Subcutaneous abdominal adipose tissue (tissue), 5 donors: ENCODE data around the gene STK39.

Experiments used
- H3K27ac ChIP-seq: one replicate; pipeline ENCODE4 v1.7.0; 2013; ENCODE audit warnings: low read depth, mild to moderate bottlenecking, inconsistent platforms, low read length, moderate library complexity
- H3K27me3 ChIP-seq, 5 donors: one replicate each; pipeline ENCODE4 v1.7.0; 2013; ENCODE audit warnings: low read length in 5 of 5, inconsistent platforms in 1 of 5; ENCODE audit not compliant: control insufficient read depth in 5 of 5, insufficient read depth in 4 of 5
- H3K36me3 ChIP-seq, 5 donors: one replicate each; pipeline ENCODE4 v1.7.0; 2013; ENCODE audit warnings: low read length in 5 of 5; ENCODE audit not compliant: control insufficient read depth in 5 of 5, insufficient read depth in 5 of 5
- H3K4me1 ChIP-seq, 5 donors: one replicate each; pipeline ENCODE4 v1.7.0; 2013; ENCODE audit warnings: low read length in 5 of 5, mild to moderate bottlenecking in 3 of 5, moderate library complexity in 1 of 5; ENCODE audit not compliant: control insufficient read depth in 5 of 5, insufficient read depth in 5 of 5
- H3K4me3 ChIP-seq, 5 donors: one replicate each; pipeline ENCODE4 v1.7.0; 2013; ENCODE audit warnings: low read length in 5 of 5, low read depth in 1 of 5
- H3K9ac ChIP-seq, 5 donors: one replicate each; pipeline ENCODE4 v1.7.0; 2013; ENCODE audit warnings: low read length in 5 of 5, mild to moderate bottlenecking in 4 of 5, moderate library complexity in 3 of 5
- H3K9me3 ChIP-seq, 5 donors: one replicate each; pipeline ENCODE4 v1.7.0; 2013; ENCODE audit warnings: low read length in 5 of 5; ENCODE audit not compliant: control insufficient read depth in 5 of 5
- donor health status: healthy.
- donor health status: healthy.
- donor health status: healthy.
- donor health status: healthy.
- donor health status: healthy.

STK39 gene

GRCh38 chr2:168003876-168004275 lies 243.5 kb downstream of the STK39 start:
- H3K4me1 ChIP-seq: no peaks in the 10 kb centered on the region
- H3K36me3 ChIP-seq: peaks cover 0 to 10% (median 4%) of the 10 kb centered on the region in 5 donors
- H3K4me3 ChIP-seq: no peak overlapping the region
- peaks cover 0 to 4% (median 0%) of the 10 kb centered on the region in 5 donors for H3K9me3 ChIP-seq
- no peaks in the 10 kb centered on the region for H3K27me3 ChIP-seq
- H3K9ac ChIP-seq: no peak overlapping the region
- H3K27ac ChIP-seq: no peak overlapping the region

- no peak overlapping the region for H3K9ac ChIP-seq
- H3K27me3 ChIP-seq: no peaks in the 10 kb centered on the region
- H3K36me3 ChIP-seq: peaks cover 0 to 4% (median 3%) of the 10 kb centered on the region in 5 donors
- H3K4me3 ChIP-seq: no peak overlapping the region
- H3K27ac ChIP-seq: no peak overlapping the region
- no peaks in the 10 kb centered on the region for H3K4me1 ChIP-seq
- peaks cover 0 to 4% (median 0%) of the 10 kb centered on the region in 5 donors for H3K9me3 ChIP-seq
These were observed 245.3 kb downstream of the STK39 start for GRCh38 chr2:168002021-168002553.

GRCh38 chr2:167992278-167992677 lies 255.1 kb downstream of the STK39 start:
- H3K36me3 ChIP-seq: peaks cover 0 to 2% (median 0%) of the 10 kb centered on the region in 5 donors
- H3K4me3 ChIP-seq: no peak overlapping the region
- no peak overlapping the region for H3K9ac ChIP-seq
- no peaks in the 10 kb centered on the region for H3K27me3 ChIP-seq
- H3K27ac ChIP-seq: no peak overlapping the region
- no peaks in the 10 kb centered on the region for H3K4me1 ChIP-seq
- H3K9me3 ChIP-seq: no peaks in the 10 kb centered on the region

- Histone ChIP-seq H3K27me3 (no peaks in the 10 kb centered on the region), H3K9me3 (no peaks in the 10 kb centered on the region)
These were observed 257.3 kb downstream of the STK39 start for GRCh38 chr2:167990062-167990461.

GRCh38 chr2:167988296-167988695 lies 259.1 kb downstream of the STK39 start:
- Histone ChIP-seq H3K27me3 (no peaks in the 10 kb centered on the region), H3K9me3 (no peaks in the 10 kb centered on the region), H3K4me1 (no peaks in the 10 kb centered on the region), H3K9ac (no peak overlapping the region), H3K27ac (no peak overlapping the region), H3K4me3 (no peak overlapping the region), H3K36me3 (peaks cover 0 to 9% (median 4%) of the 10 kb centered on the region in 5 donors)

More at GRCh38 chr2:167990062-167990461, 257.3 kb downstream of the STK39 start:
- Histone ChIP-seq H3K9ac (no peak overlapping the region), H3K27ac (no peak overlapping the region), H3K4me3 (no peak overlapping the region), H3K4me1 (no peaks in the 10 kb centered on the region), H3K36me3 (peaks cover 0 to 2% (median 0%) of the 10 kb centered on the region in 5 donors)

- Histone ChIP-seq H3K9me3 (no peaks in the 10 kb centered on the region), H3K27ac (no peak overlapping the region), H3K4me3 (no peak overlapping the region), H3K27me3 (no peaks in the 10 kb centered on the region), H3K36me3 (peaks cover 0 to 9% (median 4%) of the 10 kb centered on the region in 5 donors), H3K9ac (no peak overlapping the region), H3K4me1 (no peaks in the 10 kb centered on the region)
These were observed 259.8 kb downstream of the STK39 start for GRCh38 chr2:167987558-167987957.

- Histone ChIP-seq H3K4me3 (no peak overlapping the region), H3K27ac (no peak overlapping the region), H3K9ac (no peak overlapping the region), H3K36me3 (peaks cover 0 to 9% (median 4%) of the 10 kb centered on the region in 5 donors), H3K9me3 (no peaks in the 10 kb centered on the region), H3K4me1 (no peaks in the 10 kb centered on the region), H3K27me3 (no peaks in the 10 kb centered on the region)
These were observed 260.4 kb downstream of the STK39 start for GRCh38 chr2:167987026-167987425.

GRCh38 chr2:167986223-167986622 lies 261.2 kb downstream of the STK39 start:
- H3K27me3 ChIP-seq: no peaks in the 10 kb centered on the region
- H3K9ac ChIP-seq: no peak overlapping the region
- H3K27ac ChIP-seq: no peak overlapping the region
- no peaks in the 10 kb centered on the region for H3K4me1 ChIP-seq
- H3K9me3 ChIP-seq: no peaks in the 10 kb centered on the region
- no peak overlapping the region for H3K4me3 ChIP-seq
- peaks cover 0 to 9% (median 4%) of the 10 kb centered on the region in 5 donors for H3K36me3 ChIP-seq

- Histone ChIP-seq H3K36me3 (peaks cover 0 to 10% (median 4%) of the 10 kb centered on the region in 5 donors), H3K27me3 (no peaks in the 10 kb centered on the region), H3K4me1 (no peaks in the 10 kb centered on the region), H3K9ac (no peak overlapping the region), H3K9me3 (no peaks in the 10 kb centered on the region), H3K4me3 (no peak overlapping the region), H3K27ac (no peak overlapping the region)
These were observed 265.4 kb downstream of the STK39 start for GRCh38 chr2:167981945-167982344.

- Histone ChIP-seq H3K9me3 (no peaks in the 10 kb centered on the region), H3K4me3 (no peak overlapping the region), H3K9ac (no peak overlapping the region), H3K4me1 (no peaks in the 10 kb centered on the region), H3K36me3 (peaks cover 0 to 10% (median 4%) of the 10 kb centered on the region in 5 donors), H3K27ac (no peak overlapping the region), H3K27me3 (no peaks in the 10 kb centered on the region)
These were observed 267.0 kb downstream of the STK39 start for GRCh38 chr2:167980439-167980838.
